T-helper 17 cell (primary cell): ENCODE measurements around the gene ZNF235. TPM values are rescaled to one million over a fixed set of nuclear protein-coding genes. Genes with fewer than 3 reads are reported as not detected.
A peak's percentile ranks its signal among the peaks of the same experiment; 100 is the strongest.

ENCODE experiments used
- ATAC-seq: fragments of 150-1000 bp; cut with Tn5 transposase; 2 replicates; pipeline ENCODE4 v1.10.0; 2021; ENCODE audit warnings: mild to moderate bottlenecking, moderate library complexity
- DNase-seq, 3 donors: peaks; one replicate each; pipeline versions ENCODE4 v3.0.0 to v3.0.0-alpha.2; 2020 to 2021
- H3K9me3 ChIP-seq: one replicate; pipeline ENCODE4 v1.7.0; 2013; ENCODE audit warnings: low read length, mild to moderate bottlenecking; ENCODE audit not compliant: control insufficient read depth, poor library complexity, severe bottlenecking
- H3K27ac Mint-ChIP-seq: one replicate; pipeline ENCODE4 v1.8.0; 2022; ENCODE audit warnings: mild to moderate bottlenecking, moderate library complexity, mixed read lengths
- H3K27me3 Mint-ChIP-seq: one replicate; pipeline ENCODE4 v1.8.0; 2022; ENCODE audit warnings: mixed read lengths
- H3K36me3 Mint-ChIP-seq: one replicate; pipeline ENCODE4 v1.8.0; 2022; ENCODE audit warnings: low read depth, mixed read lengths
- H3K4me1 Mint-ChIP-seq: one replicate; pipeline ENCODE4 v1.8.0; 2022; ENCODE audit warnings: mild to moderate bottlenecking, mixed read lengths
- H3K4me3 Mint-ChIP-seq: one replicate; pipeline ENCODE4 v1.8.0; 2022; ENCODE audit warnings: mild to moderate bottlenecking, moderate library complexity, mixed read lengths
- total RNA-seq, 4 donors: library from RNA in 2 of 4; stranded (reverse) in 2 of 4; gene quantifications; one replicate each; pipeline ENCODE4 v1.2.3 and lab custom pipeline; 2022 to 2026

ZNF235 gene
- total RNA-seq, 2 donors from 2014 or later, result 4.2 to 5.3 TPM

DNA sequence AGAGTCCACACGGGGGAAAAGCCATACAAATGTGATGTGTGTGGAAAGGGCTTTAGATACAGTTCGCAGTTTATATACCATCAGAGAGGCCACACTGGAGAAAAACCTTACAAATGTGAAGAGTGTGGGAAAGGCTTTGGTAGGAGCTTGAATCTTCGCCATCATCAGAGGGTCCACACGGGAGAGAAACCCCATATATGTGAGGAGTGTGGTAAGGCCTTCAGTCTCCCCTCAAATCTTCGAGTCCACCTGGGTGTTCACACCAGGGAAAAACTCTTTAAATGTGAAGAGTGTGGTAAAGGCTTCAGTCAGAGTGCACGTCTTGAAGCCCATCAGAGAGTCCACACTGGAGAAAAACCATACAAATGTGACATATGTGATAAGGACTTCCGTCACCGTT is 68.4 kb downstream of the ZNF235 start:
- Mint-ChIP-seq H3K4me1 (no peaks in the 10 kb centered on the region), H3K36me3 (peaks cover 4% of the 10 kb centered on the region), H3K27me3 (no peaks in the 10 kb centered on the region), H3K4me3 (peak overlapping the region; percentile 13), H3K27ac (no peak overlapping the region)
- no peak for ATAC-seq
- DNase-seq, result no peak
- peaks cover 40% of the 10 kb centered on the region for H3K9me3 ChIP-seq

Other genes with a start within 250 kb of the ZNF235 start
- 1 to 10 TPM; 1.6 to 1.9 TPM for gene ZNF284, start 232.9 kb downstream of the ZNF235 start, total RNA-seq
- gene ZNF224, start 210.7 kb downstream of the ZNF235 start, total RNA-seq, result 10 to 100 TPM; 30.6 to 34.8 TPM
- 1 to 10 TPM in 1 of 2 donors, under 1 TPM in 1; 0.63 to 1.7 TPM for gene ZNF225, start 191.6 kb downstream of the ZNF235 start, total RNA-seq
- 1 to 10 TPM; 3.7 to 5.5 TPM for gene ZNF234, start 163.5 kb downstream of the ZNF235 start, total RNA-seq
- 10 to 100 TPM; 11.4 to 16.0 TPM for gene ZNF226, start 139.9 kb downstream of the ZNF235 start, total RNA-seq
- 10 to 100 TPM; 11.8 to 22.5 TPM for gene ZNF227, start 92.5 kb downstream of the ZNF235 start, total RNA-seq
- under 1 TPM; 0.10 to 0.45 TPM for gene ZNF233, start 45.1 kb downstream of the ZNF235 start, total RNA-seq
- not detected for gene ZNF112, start 51.7 kb upstream of the ZNF235 start, total RNA-seq
- gene ZNF285, start 96.6 kb upstream of the ZNF235 start, total RNA-seq, result under 1 TPM in 1 of 2 donors, not detected in 1; 0.85 TPM
- under 1 TPM in 1 of 2 donors, not detected in 1; 0.25 TPM for gene ZNF229, start 143.4 kb upstream of the ZNF235 start, total RNA-seq
- gene ZNF180, start 195.5 kb upstream of the ZNF235 start, total RNA-seq, result 1 to 10 TPM; 5.8 to 6.2 TPM
- gene CEACAM20, start 224.7 kb upstream of the ZNF235 start, total RNA-seq, result not detected